HepG2 (cell line): Measurements from ENCODE around the gene FAM3D. TPM values are rescaled to one million over a fixed set of nuclear protein-coding genes. Genes with fewer than 3 reads are reported as not detected.

ENCODE experiments used
- ATAC-seq: fragments of 200-7000 bp; cut with Tn5 transposase; 3 replicates; pipeline ENCODE4 v1.9.1; 2020; ENCODE audit warnings: mild to moderate bottlenecking, moderate library complexity
- BruUV-seq: library from RNA; stranded (reverse); fragments of 400-500 nt; replicated peaks from 2 replicates; lab custom pipeline; 2021; lab: Mats Ljungman, UMichigan
- CTCF ChIA-PET: fragments of 300-600 bp; formaldehyde crosslinking; extraction: SDS; loops from one replicate; lab custom pipeline; 2021; ENCODE audit warnings: low total read pairs, inconsistent platforms, low intra/inter-chr PET ratio; lab: Yijun Ruan, JAX
- POLR2A ChIA-PET: fragments of 350-600 bp; sonication (Branson Sonifier 250); formaldehyde crosslinking; loops from one replicate; lab custom pipeline; 2020; ENCODE audit warnings: antibody characterized with exemption, inconsistent platforms; lab: Yijun Ruan, JAX
- DNase-seq: peaks from one replicate; pipeline ENCODE4 v3.0.0-alpha.2; 2015; ENCODE audit warnings: low spot score
- FAIRE-seq: peaks from 3 replicates; lab custom pipeline; 2011; peaks lifted over from hg19 to GRCh38; lab: Jason Lieb, UNC
- H2AFZ ChIP-seq: one replicate; pipeline ENCODE4 v1.6.1; 2011; ENCODE audit warnings: low read length, inconsistent platforms
- H3K27ac ChIP-seq: fragments of 300-600 bp; 3 replicates; pipeline ENCODE4 v1.8.0; 2011; ENCODE audit warnings: mixed run types, mild to moderate bottlenecking, mixed read lengths, low read length, inconsistent platforms; ENCODE audit not compliant: insufficient read depth; ENCODE audit errors: extremely low read length
- H3K27me3 ChIP-seq, 2 experiments: fragments of 200-600 bp in 1 of 2; 2 replicates in 1 of 2; 3 replicates in 1 of 2; pipeline versions ENCODE4 v1.6.0 to v1.8.0; 2011; ENCODE audit warnings: low read length in 2 of 2, mild to moderate bottlenecking in 2 of 2, moderate library complexity in 2 of 2, inconsistent platforms in 1 of 2; ENCODE audit not compliant: insufficient read depth in 2 of 2, control insufficient read depth in 1 of 2
- H3K36me3 ChIP-seq, 2 experiments: fragments of 200-600 bp in 1 of 2; replicated peaks in 1 of 2; 2 replicates in 1 of 2; 3 replicates in 1 of 2; pipeline versions ENCODE4 v1.5.1 to v1.8.0; 2011; ENCODE audit warnings: low read length in 2 of 2, inconsistent platforms in 1 of 2; ENCODE audit not compliant: insufficient read depth in 2 of 2, control insufficient read depth in 1 of 2
- H3K4me1 ChIP-seq: 2 replicates; pipeline ENCODE4 v1.5.1; 2012; ENCODE audit warnings: low read length, inconsistent platforms; ENCODE audit not compliant: insufficient read depth
- H3K4me2 ChIP-seq: 2 replicates; pipeline ENCODE4 v1.6.0; 2011; ENCODE audit warnings: low read depth, low read length, inconsistent platforms
- H3K4me3 ChIP-seq, 3 experiments: fragments of 200-600 bp in 1 of 3; sonication (generic), shearing (Covaris generic) in 1 of 3; replicated peaks in 1 of 3; 2 replicates each; pipeline ENCODE4 v1.5.1; 2011 to 2016; ENCODE audit warnings: low read length in 3 of 3, inconsistent platforms in 2 of 3, low read depth in 2 of 3, mild to moderate bottlenecking in 2 of 3, control low read depth in 1 of 3, mixed read lengths in 1 of 3; ENCODE audit not compliant: insufficient read depth in 1 of 3
- H3K79me2 ChIP-seq: one replicate; pipeline ENCODE4 v1.6.1; 2011; ENCODE audit warnings: low read length, inconsistent platforms; ENCODE audit not compliant: insufficient read depth
- H3K9ac ChIP-seq: 2 replicates; pipeline ENCODE4 v1.6.0; 2011; ENCODE audit warnings: mild to moderate bottlenecking, low read depth, low read length, inconsistent platforms; ENCODE audit not compliant: insufficient read depth
- H3K9me3 ChIP-seq: 2 replicates; pipeline ENCODE4 v1.5.1; 2012; ENCODE audit warnings: mild to moderate bottlenecking, low read length
- H4K20me1 ChIP-seq: 2 replicates; pipeline ENCODE4 v1.6.0; 2011; ENCODE audit warnings: inconsistent platforms, mild to moderate bottlenecking, low read length, moderate library complexity; ENCODE audit not compliant: insufficient read depth
- BRD4 ChIP-seq: sonication (generic); formaldehyde crosslinking; IDR thresholded peaks from 2 replicates; pipeline ENCODE4 v1.4.0; 2020; ENCODE audit warnings: missing genetic modification reagents
- FOSL2 ChIP-seq: sonication (generic); formaldehyde crosslinking; IDR thresholded peaks from 2 replicates; pipeline ENCODE4 v1.4.0; 2020; ENCODE audit warnings: missing genetic modification reagents
- RCOR2 ChIP-seq: IDR thresholded peaks from 2 replicates; pipeline ENCODE4 v1.6.1; 2016; ENCODE audit warnings: missing biosample characterization, missing genetic modification reagents
- STAT6 ChIP-seq: sonication (generic); formaldehyde crosslinking; IDR thresholded peaks from 2 replicates; pipeline ENCODE4 v1.4.0; 2020; ENCODE audit warnings: missing genetic modification reagents, mild to moderate bottlenecking, borderline replicate concordance
- ZNF646 ChIP-seq: sonication (generic); formaldehyde crosslinking; IDR thresholded peaks from 2 replicates; pipeline ENCODE4 v1.9.0; 2021; ENCODE audit warnings: mild to moderate bottlenecking, missing genetic modification reagents
- WGBS: methylation state at CpG from one replicate; pipeline ENCODE4 v1.1.6; 2017; ENCODE audit warnings: low lambda C conversion rate; 5-methylcytosine and 5-hydroxymethylcytosine counted together
- in situ Hi-C: cut with HindIII; loops from 2 replicates; pipeline ENCODE4 v1.10.0; 2017; ENCODE audit warnings: low pct_unique_long_range_greater_than_20kb; ENCODE audit not compliant: extremely low pct_ligation_motif_present
- intact Hi-C: fragments of 100-400 bp; cut with micrococcal nuclease; formaldehyde crosslinking; loops from one replicate; pipeline ENCODE4 v1.10.0; 2022; ENCODE audit not compliant: unreplicated experiment
- polyA plus RNA-seq, 8 experiments: library from polyadenylated mRNA; depleted of rRNA in 3 of 8; stranded (reverse) in 7 of 8; unstranded in 1 of 8; fragments of >200 nt; fragmentation: Illumina TruSeq in 4 of 8; extraction: Trizol in 4 of 8; gene quantifications; 2 replicates each; pipeline versions ENCODE4 v1.2.1 to v1.2.3, GENCODE V29; 2011 to 2016; ENCODE audit warnings: low read depth in 4 of 8, missing spikeins in 1 of 8, mixed read lengths in 1 of 8; ENCODE audit not compliant: insufficient read depth in 1 of 8
- total RNA-seq, 5 experiments: library from RNA; depleted of rRNA; stranded (reverse); fragments of >200 nt; fragmentation: Illumina TruSeq; extraction: Trizol; gene quantifications; 2 replicates each; pipeline ENCODE4 v1.2.3, GENCODE V29; 2016; ENCODE audit warnings: low read depth in 1 of 5
- TF ChIP-seq, protein P1 (sequence below): sonication (generic); formaldehyde crosslinking; IDR thresholded peaks from 2 replicates; pipeline ENCODE4 v1.4.0; 2020; ENCODE audit warnings: missing genetic modification reagents, mild to moderate bottlenecking, borderline replicate concordance
- TF ChIP-seq, protein P2 (sequence below): IDR thresholded peaks from 2 replicates; pipeline ENCODE4 v1.6.1; 2016; ENCODE audit warnings: low read depth, missing genetic modification reagents, missing compliant biosample characterization

Gene FAM3D
- total and polyA plus RNA-seq, 2 of the 13 experiments (the other 11 are each of a cell fraction or from before 2014, with no cell fraction given), result not detected

- Histone ChIP-seq H3K36me3 (no peaks in the 10 kb centered on the region), H3K4me3 (no peak overlapping the region), H3K9me3 (no peaks in the 10 kb centered on the region), H3K27me3 (peaks cover 0 to 12% of the 10 kb centered on the region in 2 experiments; a peak in 3 of 5 replicates), H2AFZ (no peak overlapping the region), H3K4me2 (no peak overlapping the region), H3K4me1 (peaks cover 9% of the 10 kb centered on the region; the same call in 1 of the 2 replicates), H3K79me2 (no peaks in the 10 kb centered on the region), H3K27ac (no peak overlapping the region), H4K20me1 (no peaks in the 10 kb centered on the region), H3K9ac (no peak overlapping the region)
- intact Hi-C loops, result no loop called here
- in situ Hi-C loops, result no loop called here
- ATAC-seq, result no peak
- ChIA-PET CTCF (no interaction called here), POLR2A (no interaction called here)
- 21% methylated on average over 3 of the region's 3 CpGs for WGBS
- no TSS peak for BruUV-seq
- FAIRE-seq, result no peak
- DNase-seq, result no peak
- TF ChIP-seq, protein P1, sequence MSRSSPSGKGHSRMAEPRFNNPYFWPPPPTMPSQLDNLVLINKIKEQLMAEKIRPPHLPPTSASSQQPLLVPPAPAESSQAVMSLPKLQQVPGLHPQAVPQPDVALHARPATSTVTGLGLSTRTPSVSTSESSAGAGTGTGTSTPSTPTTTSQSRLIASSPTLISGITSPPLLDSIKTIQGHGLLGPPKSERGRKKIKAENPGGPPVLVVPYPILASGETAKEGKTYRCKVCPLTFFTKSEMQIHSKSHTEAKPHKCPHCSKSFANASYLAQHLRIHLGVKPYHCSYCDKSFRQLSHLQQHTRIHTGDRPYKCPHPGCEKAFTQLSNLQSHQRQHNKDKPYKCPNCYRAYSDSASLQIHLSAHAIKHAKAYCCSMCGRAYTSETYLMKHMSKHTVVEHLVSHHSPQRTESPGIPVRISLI (CRISPR knock-in tag), result no peak
- TF ChIP-seq FOSL2 (CRISPR knock-in tag) (no peak), ZNF646 (CRISPR knock-in tag) (no peak), RCOR2 (CRISPR knock-in tag) (no peak), STAT6 (CRISPR knock-in tag) (no peak), BRD4 (CRISPR knock-in tag) (no peak)
- TF ChIP-seq, protein P2, sequence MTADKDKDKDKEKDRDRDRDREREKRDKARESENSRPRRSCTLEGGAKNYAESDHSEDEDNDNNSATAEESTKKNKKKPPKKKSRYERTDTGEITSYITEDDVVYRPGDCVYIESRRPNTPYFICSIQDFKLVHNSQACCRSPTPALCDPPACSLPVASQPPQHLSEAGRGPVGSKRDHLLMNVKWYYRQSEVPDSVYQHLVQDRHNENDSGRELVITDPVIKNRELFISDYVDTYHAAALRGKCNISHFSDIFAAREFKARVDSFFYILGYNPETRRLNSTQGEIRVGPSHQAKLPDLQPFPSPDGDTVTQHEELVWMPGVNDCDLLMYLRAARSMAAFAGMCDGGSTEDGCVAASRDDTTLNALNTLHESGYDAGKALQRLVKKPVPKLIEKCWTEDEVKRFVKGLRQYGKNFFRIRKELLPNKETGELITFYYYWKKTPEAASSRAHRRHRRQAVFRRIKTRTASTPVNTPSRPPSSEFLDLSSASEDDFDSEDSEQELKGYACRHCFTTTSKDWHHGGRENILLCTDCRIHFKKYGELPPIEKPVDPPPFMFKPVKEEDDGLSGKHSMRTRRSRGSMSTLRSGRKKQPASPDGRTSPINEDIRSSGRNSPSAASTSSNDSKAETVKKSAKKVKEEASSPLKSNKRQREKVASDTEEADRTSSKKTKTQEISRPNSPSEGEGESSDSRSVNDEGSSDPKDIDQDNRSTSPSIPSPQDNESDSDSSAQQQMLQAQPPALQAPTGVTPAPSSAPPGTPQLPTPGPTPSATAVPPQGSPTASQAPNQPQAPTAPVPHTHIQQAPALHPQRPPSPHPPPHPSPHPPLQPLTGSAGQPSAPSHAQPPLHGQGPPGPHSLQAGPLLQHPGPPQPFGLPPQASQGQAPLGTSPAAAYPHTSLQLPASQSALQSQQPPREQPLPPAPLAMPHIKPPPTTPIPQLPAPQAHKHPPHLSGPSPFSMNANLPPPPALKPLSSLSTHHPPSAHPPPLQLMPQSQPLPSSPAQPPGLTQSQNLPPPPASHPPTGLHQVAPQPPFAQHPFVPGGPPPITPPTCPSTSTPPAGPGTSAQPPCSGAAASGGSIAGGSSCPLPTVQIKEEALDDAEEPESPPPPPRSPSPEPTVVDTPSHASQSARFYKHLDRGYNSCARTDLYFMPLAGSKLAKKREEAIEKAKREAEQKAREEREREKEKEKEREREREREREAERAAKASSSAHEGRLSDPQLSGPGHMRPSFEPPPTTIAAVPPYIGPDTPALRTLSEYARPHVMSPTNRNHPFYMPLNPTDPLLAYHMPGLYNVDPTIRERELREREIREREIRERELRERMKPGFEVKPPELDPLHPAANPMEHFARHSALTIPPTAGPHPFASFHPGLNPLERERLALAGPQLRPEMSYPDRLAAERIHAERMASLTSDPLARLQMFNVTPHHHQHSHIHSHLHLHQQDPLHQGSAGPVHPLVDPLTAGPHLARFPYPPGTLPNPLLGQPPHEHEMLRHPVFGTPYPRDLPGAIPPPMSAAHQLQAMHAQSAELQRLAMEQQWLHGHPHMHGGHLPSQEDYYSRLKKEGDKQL (CRISPR knock-in tag), result no peak
Observed at GRCh38 chr3:58672880-58673279, 6.3 kb upstream of the FAM3D start.
